K562 (cell line): ENCODE data around the gene GMPR. TPM values are rescaled to one million over a fixed set of nuclear protein-coding genes. Genes with fewer than 3 reads are reported as not detected.

Experiments
- BRF1 ChIP-seq: IDR thresholded peaks from 3 replicates; pipeline ENCODE4 v1.6.1; 2011; ENCODE audit warnings: borderline replicate concordance, mild to moderate bottlenecking; ENCODE audit not compliant: insufficient read length; ENCODE audit errors: extremely low read depth
- CREM ChIP-seq: IDR thresholded peaks from 2 replicates; pipeline ENCODE4 v1.6.1; 2014; ENCODE audit warnings: antibody characterized with exemption, low read depth
- DNMT1 ChIP-seq: fragments of 450-650 bp; IDR thresholded peaks from 2 replicates; pipeline ENCODE4 v1.6.1; 2016; ENCODE audit warnings: antibody characterized with exemption, mild to moderate bottlenecking
- GABPB2 ChIP-seq: fragments of 250-450 bp; sonication (Bioruptor Pico); conservative IDR thresholded peaks from 2 replicates; pipeline ENCODE4 v1.5.1; 2021; ENCODE audit warnings: mild to moderate bottlenecking
- LCOR ChIP-seq: sonication (generic); formaldehyde crosslinking; IDR thresholded peaks from 2 replicates; pipeline ENCODE4 v1.8.0; 2022; ENCODE audit warnings: mild to moderate bottlenecking, missing genetic modification reagents
- POLR3A ChIP-seq: IDR thresholded peaks from 2 replicates; pipeline ENCODE4 v1.6.1; 2011; ENCODE audit warnings: borderline replicate concordance, mild to moderate bottlenecking, moderate library complexity; ENCODE audit not compliant: insufficient read length, insufficient read depth; ENCODE audit errors: extremely low read depth
- ZBTB1 ChIP-seq: sonication (generic); formaldehyde crosslinking; IDR thresholded peaks from 2 replicates; pipeline ENCODE4 v1.8.1; 2023; ENCODE audit warnings: missing genetic modification reagents, low read depth, mild to moderate bottlenecking, borderline replicate concordance
- ZNF197 ChIP-seq: fragments of 200-800 bp; sonication (Bioruptor generic); IDR thresholded peaks from 2 replicates; pipeline ENCODE4 v1.6.1; 2016; ENCODE audit warnings: low read depth, missing genetic modification characterization, missing compliant biosample characterization
- ZNF507 ChIP-seq: conservative IDR thresholded peaks from 2 replicates; pipeline ENCODE4 v1.6.1; 2017; ENCODE audit warnings: missing genetic modification characterization, missing compliant biosample characterization
- ZNF561 ChIP-seq: fragments of 450-650 bp; formaldehyde crosslinking; conservative IDR thresholded peaks from 2 replicates; pipeline ENCODE4 v1.4.0; 2020; ENCODE audit warnings: mild to moderate bottlenecking, moderate library complexity
- polyA plus RNA-seq, 8 experiments: library from polyadenylated mRNA; depleted of rRNA in 4 of 8; stranded (reverse) in 5 of 8; unstranded in 3 of 8; fragments of >200 nt; fragmentation: Nextera tagmentation in 2 of 8; fragmentation: Illumina TruSeq in 1 of 8; extraction: Ambion mirVana in 2 of 8; extraction: Trizol in 1 of 8; gene quantifications; 2 replicates each; pipeline versions ENCODE4 v1.2.1 to v1.2.3, GENCODE V29; 2011 to 2014; ENCODE audit warnings: inconsistent platforms in 1 of 8, missing spikeins in 1 of 8
- total RNA-seq, 7 experiments: library from RNA; depleted of rRNA in 6 of 7; stranded (reverse); fragments of >200 nt in 6 of 7; fragmentation: Illumina TruSeq in 2 of 7; extraction: Trizol in 2 of 7; gene quantifications; 2 replicates each; pipeline versions ENCODE4 v1.2.1 to v1.2.3, GENCODE V29; 2011 to 2021; ENCODE audit warnings: low replicate concordance in 1 of 7
- TF ChIP-seq, protein P1 (sequence below): fragments of 450-650 bp; formaldehyde crosslinking; IDR thresholded peaks from 2 replicates; pipeline ENCODE4 v1.4.0; 2022; ENCODE audit warnings: mild to moderate bottlenecking, moderate library complexity
- TF ChIP-seq, protein P2 (sequence below), 2 experiments: fragments of 250-450 bp in 1 of 2; fragments of 450-650 bp in 1 of 2; sonication (Bioruptor Pico) in 1 of 2; IDR thresholded peaks; 2 replicates each; pipeline versions ENCODE4 v1.6.1 to v1.8.0; 2016 to 2021; ENCODE audit warnings: mild to moderate bottlenecking in 2 of 2, moderate library complexity in 2 of 2, missing compliant biosample characterization in 1 of 2, missing genetic modification characterization in 1 of 2
- TF ChIP-seq, protein P3 (sequence below): fragments of 200-800 bp; sonication (Bioruptor generic); IDR thresholded peaks from 2 replicates; pipeline ENCODE4 v1.6.1; 2017; ENCODE audit warnings: missing genetic modification characterization, missing compliant biosample characterization
- TF ChIP-seq, protein P4 (sequence below): fragments of 250-450 bp; sonication (Bioruptor Pico); IDR thresholded peaks from 2 replicates; pipeline ENCODE4 v1.4.0; 2020; ENCODE audit warnings: mild to moderate bottlenecking, moderate library complexity, borderline replicate concordance
- TF ChIP-seq, protein P5 (sequence below): sonication (generic); formaldehyde crosslinking; IDR thresholded peaks from 2 replicates; pipeline ENCODE4 v1.8.0; 2022; ENCODE audit warnings: mild to moderate bottlenecking, low read depth, missing genetic modification reagents

Gene GMPR
- total and polyA plus RNA-seq, 9 of the 15 experiments (the other 6 are each of a cell fraction or from before 2014, with no cell fraction given) = 34.6 to 83.7 (median 49.8) TPM

DNA sequence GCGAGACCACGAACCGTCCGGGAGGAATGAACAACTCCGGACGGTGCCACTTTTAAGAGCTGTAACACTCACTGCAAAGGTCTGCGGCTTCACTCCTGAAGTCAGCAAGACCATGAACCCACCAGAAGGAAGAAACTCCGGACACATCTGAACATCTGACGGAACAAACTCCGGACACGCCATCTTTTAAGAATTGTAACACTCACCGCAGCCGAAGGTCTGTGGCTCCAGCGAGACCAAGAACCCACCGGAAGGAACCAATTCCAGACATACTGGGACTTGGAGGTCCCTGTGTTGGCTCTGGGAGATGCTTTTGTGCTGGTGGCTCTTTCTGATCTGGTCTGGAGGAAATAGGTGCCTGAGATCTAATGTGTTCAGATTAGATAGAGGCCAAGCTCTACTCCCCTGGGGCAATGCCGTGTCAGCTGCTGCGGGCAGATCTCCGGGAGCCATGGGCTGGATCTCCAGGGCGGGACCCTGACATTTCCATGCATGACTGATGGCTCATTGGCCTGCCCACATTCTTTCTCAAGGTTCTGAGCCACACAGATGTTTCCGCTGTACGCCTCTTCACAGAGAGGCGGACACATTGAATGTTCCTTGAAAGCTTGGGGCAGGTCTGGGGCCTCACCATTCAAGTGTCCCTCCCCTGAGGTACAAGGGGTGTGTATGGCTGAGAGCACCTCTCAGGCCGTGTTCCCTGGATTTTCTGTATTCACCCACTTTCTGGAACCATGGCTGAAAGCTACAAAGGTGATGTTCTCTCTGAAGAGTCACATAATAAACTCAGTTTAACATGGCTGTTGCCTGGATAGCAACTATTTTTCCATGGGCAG is 29.3 kb downstream of the GMPR start (continued):
- TF ChIP-seq, protein P1, sequence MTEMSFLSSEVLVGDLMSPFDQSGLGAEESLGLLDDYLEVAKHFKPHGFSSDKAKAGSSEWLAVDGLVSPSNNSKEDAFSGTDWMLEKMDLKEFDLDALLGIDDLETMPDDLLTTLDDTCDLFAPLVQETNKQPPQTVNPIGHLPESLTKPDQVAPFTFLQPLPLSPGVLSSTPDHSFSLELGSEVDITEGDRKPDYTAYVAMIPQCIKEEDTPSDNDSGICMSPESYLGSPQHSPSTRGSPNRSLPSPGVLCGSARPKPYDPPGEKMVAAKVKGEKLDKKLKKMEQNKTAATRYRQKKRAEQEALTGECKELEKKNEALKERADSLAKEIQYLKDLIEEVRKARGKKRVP (CRISPR knock-in tag) = peak; percentile 39; the same call in 1 of the 2 replicates
- TF ChIP-seq, protein P2, sequence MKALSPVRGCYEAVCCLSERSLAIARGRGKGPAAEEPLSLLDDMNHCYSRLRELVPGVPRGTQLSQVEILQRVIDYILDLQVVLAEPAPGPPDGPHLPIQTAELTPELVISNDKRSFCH (CRISPR knock-in tag; IDR thresholded peaks at IDR 0.05) = no peak
- TF ChIP-seq, protein P2 (tag; IDR thresholded peaks at IDR 0.05) = peak; percentile 84; the same call in 1 of the 2 replicates
- TF ChIP-seq ZNF197 = 0 out of 2 replicates have a peak, but pooled peaks have one; percentile 26
- peak; percentile 88 for TF ChIP-seq CREM
- no peak for TF ChIP-seq POLR3A
- TF ChIP-seq ZBTB1 = 0 out of 2 replicates have a peak, but pooled peaks have one; percentile 30
- no peak for TF ChIP-seq ZNF507 (tag)
- no peak for TF ChIP-seq ZNF561 (CRISPR knock-in tag)
- peak; percentile 76; the same call in 1 of the 2 replicates for TF ChIP-seq DNMT1
- TF ChIP-seq BRF1 = no peak
- TF ChIP-seq GABPB2 (CRISPR knock-in tag) = no peak; the same call in 1 of the 2 replicates
- TF ChIP-seq, protein P3, sequence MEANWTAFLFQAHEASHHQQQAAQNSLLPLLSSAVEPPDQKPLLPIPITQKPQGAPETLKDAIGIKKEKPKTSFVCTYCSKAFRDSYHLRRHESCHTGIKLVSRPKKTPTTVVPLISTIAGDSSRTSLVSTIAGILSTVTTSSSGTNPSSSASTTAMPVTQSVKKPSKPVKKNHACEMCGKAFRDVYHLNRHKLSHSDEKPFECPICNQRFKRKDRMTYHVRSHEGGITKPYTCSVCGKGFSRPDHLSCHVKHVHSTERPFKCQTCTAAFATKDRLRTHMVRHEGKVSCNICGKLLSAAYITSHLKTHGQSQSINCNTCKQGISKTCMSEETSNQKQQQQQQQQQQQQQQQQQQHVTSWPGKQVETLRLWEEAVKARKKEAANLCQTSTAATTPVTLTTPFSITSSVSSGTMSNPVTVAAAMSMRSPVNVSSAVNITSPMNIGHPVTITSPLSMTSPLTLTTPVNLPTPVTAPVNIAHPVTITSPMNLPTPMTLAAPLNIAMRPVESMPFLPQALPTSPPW (CRISPR knock-in tag) = peak; percentile 72
- TF ChIP-seq LCOR (CRISPR knock-in tag) = peak; percentile 47; the same call in 1 of the 2 replicates
- TF ChIP-seq, protein P4, sequence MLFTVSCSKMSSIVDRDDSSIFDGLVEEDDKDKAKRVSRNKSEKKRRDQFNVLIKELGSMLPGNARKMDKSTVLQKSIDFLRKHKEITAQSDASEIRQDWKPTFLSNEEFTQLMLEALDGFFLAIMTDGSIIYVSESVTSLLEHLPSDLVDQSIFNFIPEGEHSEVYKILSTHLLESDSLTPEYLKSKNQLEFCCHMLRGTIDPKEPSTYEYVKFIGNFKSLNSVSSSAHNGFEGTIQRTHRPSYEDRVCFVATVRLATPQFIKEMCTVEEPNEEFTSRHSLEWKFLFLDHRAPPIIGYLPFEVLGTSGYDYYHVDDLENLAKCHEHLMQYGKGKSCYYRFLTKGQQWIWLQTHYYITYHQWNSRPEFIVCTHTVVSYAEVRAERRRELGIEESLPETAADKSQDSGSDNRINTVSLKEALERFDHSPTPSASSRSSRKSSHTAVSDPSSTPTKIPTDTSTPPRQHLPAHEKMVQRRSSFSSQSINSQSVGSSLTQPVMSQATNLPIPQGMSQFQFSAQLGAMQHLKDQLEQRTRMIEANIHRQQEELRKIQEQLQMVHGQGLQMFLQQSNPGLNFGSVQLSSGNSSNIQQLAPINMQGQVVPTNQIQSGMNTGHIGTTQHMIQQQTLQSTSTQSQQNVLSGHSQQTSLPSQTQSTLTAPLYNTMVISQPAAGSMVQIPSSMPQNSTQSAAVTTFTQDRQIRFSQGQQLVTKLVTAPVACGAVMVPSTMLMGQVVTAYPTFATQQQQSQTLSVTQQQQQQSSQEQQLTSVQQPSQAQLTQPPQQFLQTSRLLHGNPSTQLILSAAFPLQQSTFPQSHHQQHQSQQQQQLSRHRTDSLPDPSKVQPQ = 0 out of 2 replicates have a peak, but pooled peaks have one; percentile 67
- TF ChIP-seq, protein P5, sequence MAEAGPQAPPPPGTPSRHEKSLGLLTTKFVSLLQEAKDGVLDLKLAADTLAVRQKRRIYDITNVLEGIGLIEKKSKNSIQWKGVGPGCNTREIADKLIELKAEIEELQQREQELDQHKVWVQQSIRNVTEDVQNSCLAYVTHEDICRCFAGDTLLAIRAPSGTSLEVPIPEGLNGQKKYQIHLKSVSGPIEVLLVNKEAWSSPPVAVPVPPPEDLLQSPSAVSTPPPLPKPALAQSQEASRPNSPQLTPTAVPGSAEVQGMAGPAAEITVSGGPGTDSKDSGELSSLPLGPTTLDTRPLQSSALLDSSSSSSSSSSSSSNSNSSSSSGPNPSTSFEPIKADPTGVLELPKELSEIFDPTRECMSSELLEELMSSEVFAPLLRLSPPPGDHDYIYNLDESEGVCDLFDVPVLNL = no peak
